Astrocyte of the cerebellum (primary cell): ENCODE data around the gene ANKS1B.
"Not testable (repeated sequence)": the region's sequence is repeated elsewhere in the genome, so short reads cannot be mapped to it uniquely, and the experiment has no call there.

ENCODE experiments used
- DNase-seq: peaks from one replicate; pipeline ENCODE4 v3.0.0-alpha.2; 2011; ENCODE audit warnings: low read depth
- H3K4me3 ChIP-seq: 2 replicates; pipeline ENCODE4 v1.5.1; 2011; ENCODE audit warnings: mild to moderate bottlenecking, low read depth, low read length, moderate library complexity
- in situ Hi-C: cut with HindIII; loops from 2 replicates; pipeline ENCODE4 v1.10.0; 2017; ENCODE audit warnings: low sequenced_read_pairs
- TF ChIP-seq, protein P1 (sequence below): IDR thresholded peaks from 2 replicates; pipeline ENCODE4 v1.5.1; 2012; ENCODE audit warnings: low read length, low read depth, moderate library complexity, mild to moderate bottlenecking; ENCODE audit errors: missing control alignments

The ANKS1B gene

DNA sequence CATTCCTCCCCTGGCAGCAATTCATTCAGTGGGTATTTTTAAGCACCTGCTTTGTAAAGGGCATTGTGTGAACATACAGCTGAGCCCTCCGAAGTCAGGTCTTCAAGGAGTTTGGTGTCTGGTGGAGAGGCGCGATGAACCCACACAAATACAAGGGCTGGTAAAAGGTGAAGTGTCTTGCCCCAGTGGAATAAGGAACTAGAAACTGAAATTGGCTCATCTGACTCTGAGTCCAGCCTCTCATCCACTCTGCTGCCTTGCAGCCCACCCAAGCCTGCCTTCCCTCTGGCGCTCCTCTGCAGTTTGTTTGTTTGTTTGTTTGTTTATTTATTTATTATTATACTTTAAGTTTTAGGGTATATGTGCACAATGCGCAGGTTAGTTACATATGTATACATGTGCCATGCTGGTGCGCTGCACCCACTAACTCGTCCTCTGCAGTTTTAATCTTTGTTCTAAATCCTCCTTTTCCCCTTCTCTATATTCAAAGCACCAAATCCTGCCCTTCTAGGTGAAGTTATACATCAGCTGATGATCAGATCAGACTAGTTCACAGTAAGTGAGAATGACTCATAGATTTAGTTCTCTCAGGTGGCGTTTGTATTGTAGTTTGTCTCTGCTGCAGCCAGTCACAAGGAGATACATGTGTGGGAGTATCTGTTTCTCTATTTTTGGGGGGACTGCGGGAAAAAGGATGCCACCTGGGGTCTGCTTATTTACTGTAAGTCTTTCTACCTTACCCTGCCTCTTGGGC, 945.2 kb downstream of the ANKS1B start:
- H3K4me3 ChIP-seq = no peak overlapping the region
- DNase-seq = no peak
- in situ Hi-C loops = no loop called here
- TF ChIP-seq, protein P1, sequence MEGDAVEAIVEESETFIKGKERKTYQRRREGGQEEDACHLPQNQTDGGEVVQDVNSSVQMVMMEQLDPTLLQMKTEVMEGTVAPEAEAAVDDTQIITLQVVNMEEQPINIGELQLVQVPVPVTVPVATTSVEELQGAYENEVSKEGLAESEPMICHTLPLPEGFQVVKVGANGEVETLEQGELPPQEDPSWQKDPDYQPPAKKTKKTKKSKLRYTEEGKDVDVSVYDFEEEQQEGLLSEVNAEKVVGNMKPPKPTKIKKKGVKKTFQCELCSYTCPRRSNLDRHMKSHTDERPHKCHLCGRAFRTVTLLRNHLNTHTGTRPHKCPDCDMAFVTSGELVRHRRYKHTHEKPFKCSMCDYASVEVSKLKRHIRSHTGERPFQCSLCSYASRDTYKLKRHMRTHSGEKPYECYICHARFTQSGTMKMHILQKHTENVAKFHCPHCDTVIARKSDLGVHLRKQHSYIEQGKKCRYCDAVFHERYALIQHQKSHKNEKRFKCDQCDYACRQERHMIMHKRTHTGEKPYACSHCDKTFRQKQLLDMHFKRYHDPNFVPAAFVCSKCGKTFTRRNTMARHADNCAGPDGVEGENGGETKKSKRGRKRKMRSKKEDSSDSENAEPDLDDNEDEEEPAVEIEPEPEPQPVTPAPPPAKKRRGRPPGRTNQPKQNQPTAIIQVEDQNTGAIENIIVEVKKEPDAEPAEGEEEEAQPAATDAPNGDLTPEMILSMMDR = no peak

DNA sequence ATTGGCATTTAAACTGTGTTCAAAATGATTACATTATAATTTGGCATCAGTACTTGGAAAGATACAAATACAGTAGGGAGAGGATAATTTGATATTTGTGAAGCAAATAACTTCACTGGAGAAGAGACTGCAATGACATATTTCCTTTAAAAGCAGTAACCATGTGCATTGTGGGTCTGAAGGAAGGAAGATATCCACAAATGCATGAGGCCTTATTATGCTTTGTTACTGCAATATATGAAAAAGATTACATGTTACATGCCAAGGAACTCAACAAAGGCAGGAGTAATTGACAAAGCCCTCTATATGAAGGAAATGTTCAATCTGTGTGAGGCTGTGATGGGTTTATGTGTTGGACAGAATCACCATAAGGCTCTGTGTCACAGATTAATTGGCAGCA, 948.2 kb downstream of the ANKS1B start:
- in situ Hi-C loops = no loop called here
- TF ChIP-seq, protein P1 = no peak
- no peak overlapping the region for H3K4me3 ChIP-seq
- no peak for DNase-seq

DNA sequence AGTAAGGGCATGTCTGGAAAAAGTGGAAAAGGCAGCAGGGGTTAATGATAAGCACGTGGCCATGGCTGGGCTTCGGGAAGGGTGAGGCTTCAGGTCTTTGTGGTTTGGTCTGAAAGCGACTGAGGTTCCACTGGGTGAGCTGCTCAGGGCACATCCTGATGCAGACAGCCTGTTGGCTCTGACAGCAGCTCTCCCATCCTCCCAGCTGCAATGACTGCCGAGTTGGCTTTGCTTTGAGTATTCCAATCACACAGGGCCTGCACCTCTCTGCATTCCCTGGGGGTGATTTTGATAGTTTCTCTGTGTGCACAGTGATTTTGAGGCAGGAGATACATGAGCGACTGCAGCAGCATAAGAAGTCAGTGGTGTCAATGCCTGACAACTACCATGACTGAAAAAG, 948.9 kb downstream of the ANKS1B start:
- in situ Hi-C loops = no loop called here
- TF ChIP-seq, protein P1 = no peak
- no peak for DNase-seq

DNA sequence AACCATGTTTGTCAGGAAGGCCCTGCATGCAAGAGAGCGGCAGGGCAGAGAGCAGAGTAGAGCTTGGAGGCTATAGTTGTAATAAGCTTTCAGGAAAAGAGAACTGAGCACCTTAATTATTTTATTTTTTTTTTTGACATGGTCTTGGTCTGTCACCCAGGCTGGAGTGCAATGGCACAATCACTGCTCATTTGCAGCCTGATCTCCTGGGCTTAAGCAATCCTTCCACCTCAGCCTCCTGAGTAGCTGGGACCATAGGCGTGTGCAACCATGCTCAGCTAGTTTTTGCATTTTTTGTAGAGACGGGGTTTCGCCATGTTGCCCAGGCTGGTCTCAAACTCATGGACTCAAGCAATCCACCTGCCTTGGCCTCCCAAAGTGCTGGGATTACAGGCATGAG, 950.5 kb downstream of the ANKS1B start:
- in situ Hi-C loops, H3K4me3 ChIP-seq, DNase-seq: not testable (repeated sequence)

More for the DNA sequence above, 948.9 kb downstream of the ANKS1B start:
- no peak overlapping the region for H3K4me3 ChIP-seq

DNA sequence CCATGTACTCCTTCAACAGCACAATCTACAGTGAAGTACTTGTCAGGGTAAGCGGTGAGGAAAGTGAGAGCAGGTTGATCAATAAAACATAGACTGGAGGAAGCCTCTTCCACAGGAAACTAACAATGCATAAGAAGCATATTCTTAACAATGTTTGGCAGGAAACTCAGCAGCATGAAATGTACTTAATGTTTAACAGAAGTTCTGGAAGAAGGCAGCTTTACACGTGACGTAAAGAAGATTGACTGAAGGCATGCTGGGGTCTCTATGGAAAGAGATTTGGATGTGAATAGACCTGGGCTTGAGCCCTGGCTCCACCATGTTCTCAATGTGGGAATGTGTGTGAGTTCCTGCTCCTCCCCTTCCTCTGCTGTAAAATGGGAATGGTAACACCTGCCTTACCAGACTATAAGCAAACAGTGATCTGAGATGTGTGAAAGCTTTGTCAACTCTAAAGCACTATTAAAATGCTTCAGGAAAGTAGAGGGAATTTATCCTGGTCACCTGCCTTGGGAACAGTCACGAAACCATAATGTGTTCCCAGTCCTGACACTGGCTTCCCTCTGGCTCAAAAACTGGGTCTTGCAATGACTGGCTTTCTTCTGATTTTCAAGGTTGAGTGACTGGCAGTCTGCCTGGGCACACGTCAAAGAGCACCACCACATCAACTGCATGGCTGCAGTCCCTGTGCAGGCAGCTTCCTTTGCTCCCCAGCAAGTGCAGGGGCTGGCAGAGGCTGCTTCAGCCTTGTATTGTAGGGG, 955.0 kb downstream of the ANKS1B start:
- H3K4me3 ChIP-seq = no peak overlapping the region
- TF ChIP-seq, protein P1 = no peak
- in situ Hi-C loops = no loop called here
- no peak for DNase-seq

DNA sequence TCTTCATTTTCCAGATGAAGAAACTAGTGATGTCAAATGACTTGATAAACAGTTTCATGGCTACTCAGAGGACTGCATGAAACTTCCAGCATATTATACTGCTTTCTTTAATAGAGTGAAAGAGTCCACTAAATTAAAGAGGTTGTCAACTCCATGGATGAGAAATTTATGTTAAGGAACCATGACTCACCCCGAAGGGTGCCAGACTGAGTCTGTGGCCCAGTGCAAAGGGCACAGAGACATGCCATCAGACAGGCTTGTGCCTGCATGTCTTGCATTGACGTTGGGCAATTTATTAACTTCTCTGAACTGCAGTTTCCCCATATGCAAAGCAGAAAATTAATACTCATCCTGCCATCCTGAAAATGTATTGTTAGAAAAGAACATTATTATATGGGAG, 957.3 kb downstream of the ANKS1B start:
- DNase-seq = no peak
- in situ Hi-C loops = no loop called here
- no peak overlapping the region for H3K4me3 ChIP-seq
- TF ChIP-seq, protein P1 = no peak

DNA sequence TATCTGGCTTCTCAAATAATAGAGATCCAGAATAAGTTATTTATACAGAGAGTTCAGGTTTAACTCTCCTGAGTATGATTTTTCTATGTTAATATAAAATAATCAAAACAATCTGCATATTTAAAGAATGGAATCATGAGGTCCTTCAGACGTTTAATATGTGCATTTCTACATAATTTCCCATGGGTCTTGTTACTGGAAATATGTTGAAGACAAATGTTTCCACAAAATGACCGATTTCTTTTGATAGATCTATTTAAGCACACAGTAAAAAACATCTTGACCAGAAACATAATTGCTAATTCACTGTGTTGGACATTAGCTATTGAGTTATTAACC, 957.7 kb downstream of the ANKS1B start:
- in situ Hi-C loops = no loop called here
- TF ChIP-seq, protein P1 = no peak
- DNase-seq = no peak

More for the DNA sequence above, 957.7 kb downstream of the ANKS1B start:
- H3K4me3 ChIP-seq = no peak overlapping the region
